EL (cell line): ENCODE results near the gene CD209.

Experiments used
- DNase-seq: peaks from one replicate; pipeline ENCODE4 v3.0.0-alpha.2; 2016

CD209 gene

DNA sequence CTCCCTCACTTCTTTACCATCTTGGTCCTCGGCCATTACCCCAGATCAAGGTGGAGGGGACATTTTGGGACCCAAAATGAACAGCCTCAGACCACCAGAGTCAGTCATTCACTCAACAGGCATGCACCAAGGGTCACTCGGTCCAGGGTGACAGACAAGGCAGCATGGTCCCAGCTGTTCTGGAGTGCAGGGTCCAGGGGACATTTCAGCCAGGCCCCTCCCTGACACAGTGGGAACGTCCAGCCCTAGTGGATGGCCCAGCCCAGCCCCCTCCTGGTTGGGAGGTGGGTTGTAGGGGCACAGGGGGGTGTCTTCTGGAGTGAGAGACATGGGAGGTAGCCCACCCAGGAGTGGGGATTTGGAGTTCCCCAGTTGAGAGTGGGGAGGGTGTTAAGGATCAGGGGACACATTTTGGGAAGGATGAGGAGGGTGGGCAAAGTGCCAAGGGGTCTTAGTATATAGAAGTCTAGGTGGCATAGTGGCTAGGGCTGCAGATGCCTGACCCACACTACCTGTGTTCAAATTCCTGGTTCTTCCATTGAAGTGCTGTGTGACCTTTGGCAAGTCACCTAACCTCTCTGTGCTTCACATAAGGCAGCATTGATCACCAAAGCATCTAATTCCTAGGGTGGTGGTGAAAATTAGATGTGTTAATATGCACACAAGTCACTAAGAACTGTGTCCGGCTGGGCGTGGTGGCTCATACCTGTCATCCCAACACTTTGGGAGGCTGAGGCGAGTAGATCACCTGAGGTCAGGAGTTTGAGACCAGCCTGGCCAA, 42.9 kb downstream of the CD209 start:
- DNase-seq, result no peak

GRCh38 chr19:7703332-7703731, 44.0 kb downstream of the CD209 start:
- DNase-seq, result no peak

- no peak for DNase-seq
Observed at GRCh38 chr19:7701654-7702457, 45.5 kb downstream of the CD209 start, which contains the start of gene FCER2. TSS of gene FCER2 (minus strand) at chr19:7702131. CDS start at chr19:7699760, 2,371 bp downstream.

DNA sequence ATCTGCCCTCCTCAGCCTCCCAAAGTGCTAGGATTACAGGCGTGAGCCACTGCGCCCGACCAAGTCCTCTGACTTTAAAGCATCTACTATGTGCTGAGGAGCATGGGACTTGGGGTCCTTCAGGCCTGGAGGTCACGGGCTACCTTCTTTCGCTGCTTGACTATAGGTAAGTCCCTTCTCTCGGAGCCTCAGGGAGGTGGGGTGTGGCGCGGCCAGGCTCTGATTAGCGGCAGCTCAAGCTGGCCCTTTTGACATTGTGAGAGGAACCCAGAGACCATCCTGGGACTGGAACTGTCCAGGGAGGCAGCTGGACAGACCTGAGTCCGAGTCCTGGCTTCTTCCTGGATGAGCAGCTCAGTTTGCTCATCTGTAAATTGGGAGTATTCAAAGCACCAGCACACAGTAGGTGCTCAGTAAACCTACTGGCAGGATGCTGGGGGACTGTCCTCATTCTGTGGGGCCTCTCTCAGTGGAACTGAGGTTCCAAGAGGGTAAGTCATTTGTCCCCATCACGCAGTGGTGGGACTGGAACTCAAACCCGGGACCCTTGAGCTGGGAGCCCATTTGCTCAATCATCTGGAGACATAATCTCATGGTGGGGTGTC, 46.2 kb downstream of the CD209 start:
- DNase-seq, result no peak

DNA sequence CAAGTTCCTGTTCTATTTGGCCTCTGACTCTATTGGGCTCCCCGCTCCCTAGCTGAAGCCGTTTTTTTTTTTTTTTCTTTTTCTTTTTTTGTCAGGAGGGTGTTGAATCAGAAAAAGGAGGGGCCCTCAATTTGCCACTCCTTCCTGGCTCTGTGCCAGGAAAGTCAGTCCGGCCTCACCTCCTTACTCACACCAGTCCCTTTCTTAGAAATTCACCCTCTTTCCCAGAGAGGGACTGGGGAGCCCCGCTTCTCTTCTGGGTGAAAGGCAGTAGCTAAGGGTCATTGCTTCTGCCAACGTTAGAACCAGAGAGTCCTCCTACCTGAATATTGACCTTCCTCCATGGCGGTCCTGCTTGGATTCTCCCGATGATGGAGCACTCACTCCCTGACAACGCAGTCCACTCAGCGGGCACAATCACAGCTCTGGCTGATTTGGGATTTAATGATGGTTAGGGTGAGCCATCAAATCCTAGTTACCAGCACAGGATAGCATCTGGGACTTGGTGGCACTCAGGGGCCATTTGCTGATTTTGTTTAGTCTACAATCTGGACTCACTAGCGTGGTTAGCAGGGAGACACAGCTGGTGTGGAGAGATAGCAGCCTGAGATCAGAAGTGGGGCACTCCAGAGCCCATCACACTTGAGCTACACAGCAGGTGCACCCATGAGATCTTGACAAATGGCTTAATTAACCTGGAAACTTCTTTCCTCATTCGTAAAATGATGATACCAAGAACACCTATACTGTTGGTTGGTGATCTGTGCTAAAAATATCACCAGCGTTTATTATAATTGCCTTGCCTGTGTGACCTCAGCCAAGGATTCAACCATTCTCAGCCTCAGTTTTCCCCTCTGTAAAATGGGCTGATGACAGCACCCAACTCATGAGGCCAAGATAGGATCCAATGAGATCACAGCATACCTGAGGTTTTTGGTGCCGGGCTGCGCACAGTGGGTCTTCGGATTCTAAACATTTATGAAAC, 47.6 kb downstream of the CD209 start:
- no peak for DNase-seq

- no peak for DNase-seq
Observed at GRCh38 chr19:7699003-7699402, 48.3 kb downstream of the CD209 start.

GRCh38 chr19:7698583-7698982, 48.8 kb downstream of the CD209 start:
- no peak for DNase-seq

- no peak for DNase-seq
Observed at GRCh38 chr19:7697721-7698287, 49.5 kb downstream of the CD209 start.

GRCh38 chr19:7694499-7694898, 52.8 kb downstream of the CD209 start:
- DNase-seq, result no peak

- DNase-seq, result no peak
Observed at GRCh38 chr19:7692417-7693088, 54.8 kb downstream of the CD209 start.

- no peak for DNase-seq
Observed at GRCh38 chr19:7691497-7691896, 55.8 kb downstream of the CD209 start.

DNA sequence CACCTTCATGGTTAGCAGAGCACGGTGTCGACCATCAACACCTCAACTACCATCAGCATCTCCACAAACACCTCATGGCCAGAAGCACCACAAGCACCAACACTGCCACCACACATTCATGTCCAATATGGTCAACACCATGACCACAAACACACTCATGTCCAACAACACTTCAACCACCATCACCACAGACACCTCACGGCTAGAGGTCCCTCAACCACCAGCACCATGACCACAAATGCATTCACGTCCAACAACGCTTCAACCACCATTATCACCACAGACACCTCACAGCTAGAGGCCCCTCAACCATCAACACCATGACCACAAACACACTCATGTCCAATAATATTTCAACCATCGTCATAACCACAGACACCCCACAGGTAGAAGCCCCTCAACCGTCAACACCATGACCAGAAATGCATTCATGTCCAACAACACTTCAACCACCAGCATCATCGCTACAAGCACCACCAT, 56.5 kb downstream of the CD209 start:
- no peak for DNase-seq
